ENCODE measurements around the gene CD96.
"Not testable (repeated sequence)": the region's sequence is repeated elsewhere in the genome, so short reads cannot be mapped to it uniquely, and the experiment has no call there.

The CD96 gene

GRCh38 chr3:111596328-111596727 lies 54.3 kb downstream of the CD96 start:
- no peak for DNase-seq

- no peak for DNase-seq
Observed at GRCh38 chr3:111598139-111598538, 56.1 kb downstream of the CD96 start.

GRCh38 chr3:111598552-111598951 lies 56.6 kb downstream of the CD96 start:
- no peak for DNase-seq

GRCh38 chr3:111601810-111602209 lies 59.8 kb downstream of the CD96 start:
- DNase-seq, result no peak

- DNase-seq, result no peak
Observed at GRCh38 chr3:111603679-111604078, 61.7 kb downstream of the CD96 start.

GRCh38 chr3:111604119-111604518 lies 62.1 kb downstream of the CD96 start:
- DNase-seq, result no peak

- DNase-seq, result no peak
Observed at GRCh38 chr3:111605018-111605417, 63.0 kb downstream of the CD96 start.

GRCh38 chr3:111605493-111605892 lies 63.5 kb downstream of the CD96 start:
- DNase-seq, result no peak

- no peak for DNase-seq
Observed at GRCh38 chr3:111607240-111607920, 65.4 kb downstream of the CD96 start.

- no peak for DNase-seq
Observed at GRCh38 chr3:111608383-111608782, 66.4 kb downstream of the CD96 start.

- no peak for DNase-seq
Observed at GRCh38 chr3:111609700-111610099, 67.7 kb downstream of the CD96 start.

GRCh38 chr3:111610189-111610588 lies 68.2 kb downstream of the CD96 start:
- DNase-seq, result peak; percentile 47 to 66

GRCh38 chr3:111610612-111611054 lies 68.6 kb downstream of the CD96 start:
- DNase-seq, result peak; percentile 42 to 44

GRCh38 chr3:111613294-111613693 lies 71.3 kb downstream of the CD96 start:
- no peak for DNase-seq

GRCh38 chr3:111615880-111616279 lies 73.9 kb downstream of the CD96 start:
- no peak for DNase-seq

GRCh38 chr3:111616417-111617105 lies 74.6 kb downstream of the CD96 start:
- peak; percentile 65 to 69 for DNase-seq

- no peak for DNase-seq
Observed at GRCh38 chr3:111617406-111617805, 75.4 kb downstream of the CD96 start.

- no peak for DNase-seq
Observed at GRCh38 chr3:111617912-111618601, 76.1 kb downstream of the CD96 start.

GRCh38 chr3:111618945-111619344 lies 76.9 kb downstream of the CD96 start:
- DNase-seq, result no peak

- no peak for DNase-seq
Observed at GRCh38 chr3:111619833-111620232, 77.8 kb downstream of the CD96 start.

- peak in 1 of 2 donors; percentile 44 for DNase-seq
Observed at GRCh38 chr3:111621535-111621934, 79.5 kb downstream of the CD96 start.

- no peak for DNase-seq
Observed at GRCh38 chr3:111627092-111627491, 85.1 kb downstream of the CD96 start.

GRCh38 chr3:111629018-111629417 lies 87.0 kb downstream of the CD96 start:
- not testable (repeated sequence) for DNase-seq

GRCh38 chr3:111630638-111631037 lies 88.6 kb downstream of the CD96 start:
- not testable (repeated sequence) for DNase-seq

All from activated CD4-positive, alpha-beta T cell treated with anti-CD3 and anti-CD28 coated beads for 4 hours (primary cell).